ENCODE measurements around the gene ENTPD1.
"Not testable (repeated sequence)": the region's sequence is repeated elsewhere in the genome, so short reads cannot be mapped to it uniquely, and the experiment has no call there.

ENTPD1 gene

DNA sequence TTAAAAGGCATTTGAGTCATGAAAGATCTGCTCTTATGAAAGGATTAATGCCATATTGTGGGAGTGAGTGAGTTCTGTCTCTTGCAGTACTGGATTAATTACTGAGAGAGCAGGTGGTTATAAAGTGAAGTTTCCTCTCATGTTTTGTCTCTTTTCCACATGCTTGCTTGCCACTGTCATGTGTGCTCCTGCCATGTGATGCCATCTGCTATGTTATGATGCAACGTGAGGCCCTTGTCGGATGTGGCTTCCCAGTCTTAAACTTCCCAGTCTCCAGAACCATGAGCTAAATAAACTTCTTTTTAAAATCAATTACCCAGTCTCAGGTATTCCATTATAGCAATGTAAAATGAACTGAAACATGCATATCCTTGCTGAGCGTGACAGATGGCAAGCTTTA is 39.5 kb upstream of the ENTPD1 start:
- Histone ChIP-seq H3K4me3 (ENCODE audit: low read length) (no peak overlapping the region), H3K36me3 (replicated peaks; ENCODE audit: low read depth, low read length) (no peaks in the 10 kb centered on the region), H3K27me3 (ENCODE audit: low read depth, low read length) (no peaks in the 10 kb centered on the region), H4K20me1 (ENCODE audit: insufficient read depth, low read length) (no peaks in the 10 kb centered on the region), H3K4me2 (ENCODE audit: low read length) (no peak overlapping the region), H2AFZ (ENCODE audit: low read depth, low read length) (no peak overlapping the region), H3K79me2 (ENCODE audit: low read length) (no peaks in the 10 kb centered on the region), H3K9me3 (ENCODE audit: insufficient read depth, low read length) (no peaks in the 10 kb centered on the region), H3K27ac (ENCODE audit: low read length) (no peak overlapping the region), H3K9ac (ENCODE audit: low read length) (no peak overlapping the region), H3K4me1 (ENCODE audit: low read length) (no peaks in the 10 kb centered on the region)
- TF ChIP-seq, protein P1, sequence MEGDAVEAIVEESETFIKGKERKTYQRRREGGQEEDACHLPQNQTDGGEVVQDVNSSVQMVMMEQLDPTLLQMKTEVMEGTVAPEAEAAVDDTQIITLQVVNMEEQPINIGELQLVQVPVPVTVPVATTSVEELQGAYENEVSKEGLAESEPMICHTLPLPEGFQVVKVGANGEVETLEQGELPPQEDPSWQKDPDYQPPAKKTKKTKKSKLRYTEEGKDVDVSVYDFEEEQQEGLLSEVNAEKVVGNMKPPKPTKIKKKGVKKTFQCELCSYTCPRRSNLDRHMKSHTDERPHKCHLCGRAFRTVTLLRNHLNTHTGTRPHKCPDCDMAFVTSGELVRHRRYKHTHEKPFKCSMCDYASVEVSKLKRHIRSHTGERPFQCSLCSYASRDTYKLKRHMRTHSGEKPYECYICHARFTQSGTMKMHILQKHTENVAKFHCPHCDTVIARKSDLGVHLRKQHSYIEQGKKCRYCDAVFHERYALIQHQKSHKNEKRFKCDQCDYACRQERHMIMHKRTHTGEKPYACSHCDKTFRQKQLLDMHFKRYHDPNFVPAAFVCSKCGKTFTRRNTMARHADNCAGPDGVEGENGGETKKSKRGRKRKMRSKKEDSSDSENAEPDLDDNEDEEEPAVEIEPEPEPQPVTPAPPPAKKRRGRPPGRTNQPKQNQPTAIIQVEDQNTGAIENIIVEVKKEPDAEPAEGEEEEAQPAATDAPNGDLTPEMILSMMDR (IDR thresholded peaks at IDR 0.05; ENCODE audit: low read depth, low read length) = no peak
- TF ChIP-seq EZH2phosphoT487 (IDR thresholded peaks at IDR 0.05; ENCODE audit: low read depth) = no peak

DNA sequence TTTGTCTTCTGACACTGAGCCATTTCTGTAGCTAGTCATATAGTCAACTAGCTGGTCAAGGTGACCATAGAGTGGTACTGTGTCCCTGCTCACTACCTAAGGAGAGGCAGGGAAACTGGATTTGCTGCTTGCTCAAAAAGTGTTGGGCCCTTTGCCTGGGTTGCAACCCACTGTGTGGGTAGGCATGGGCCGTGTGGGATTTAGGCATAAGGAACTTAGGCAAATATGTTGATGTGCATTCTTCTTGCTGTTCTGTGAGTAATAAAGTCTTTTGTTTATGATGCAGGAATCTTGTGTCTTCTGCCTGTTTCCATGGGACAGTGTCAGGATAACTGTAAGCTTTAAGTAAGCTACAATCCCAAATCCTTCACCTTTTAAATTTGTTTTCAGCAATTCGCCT is 39.1 kb upstream of the ENTPD1 start:
- Histone ChIP-seq H2AFZ (ENCODE audit: low read depth, low read length) (no peak overlapping the region), H4K20me1 (ENCODE audit: insufficient read depth, low read length) (no peaks in the 10 kb centered on the region), H3K4me3 (ENCODE audit: low read length) (no peak overlapping the region), H3K4me2 (ENCODE audit: low read length) (no peak overlapping the region), H3K79me2 (ENCODE audit: low read length) (no peaks in the 10 kb centered on the region), H3K9ac (ENCODE audit: low read length) (no peak overlapping the region), H3K9me3 (ENCODE audit: insufficient read depth, low read length) (no peaks in the 10 kb centered on the region), H3K36me3 (replicated peaks; ENCODE audit: low read depth, low read length) (no peaks in the 10 kb centered on the region), H3K4me1 (ENCODE audit: low read length) (no peaks in the 10 kb centered on the region), H3K27ac (ENCODE audit: low read length) (no peak overlapping the region), H3K27me3 (ENCODE audit: low read depth, low read length) (no peaks in the 10 kb centered on the region)
- TF ChIP-seq EZH2phosphoT487 (IDR thresholded peaks at IDR 0.05; ENCODE audit: low read depth) = no peak
- TF ChIP-seq, protein P1 (IDR thresholded peaks at IDR 0.05; ENCODE audit: low read depth, low read length) = no peak

DNA sequence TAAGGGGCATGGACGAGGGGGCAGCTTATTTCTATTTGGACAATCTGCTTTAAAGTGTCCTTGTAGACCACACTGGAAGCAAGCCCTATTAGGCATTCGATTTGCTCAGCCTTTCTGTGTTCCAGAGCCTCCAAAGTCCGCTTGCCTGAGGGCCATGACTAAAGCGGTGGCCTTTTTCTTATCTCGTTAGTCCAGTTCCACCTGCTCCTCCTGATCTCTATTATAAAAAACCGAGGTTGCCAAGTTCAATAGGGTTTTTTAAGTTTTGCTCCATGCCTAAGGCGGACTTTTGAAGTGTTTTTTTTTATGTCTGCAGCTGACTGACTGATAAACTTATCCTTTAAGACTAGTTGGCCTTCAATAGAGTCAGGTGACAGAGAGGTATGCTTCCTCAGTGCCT is 35.2 kb upstream of the ENTPD1 start:
- not testable (repeated sequence) for H3K27ac ChIP-seq (ENCODE audit: low read length); H4K20me1 ChIP-seq (ENCODE audit: insufficient read depth, low read length)

DNA sequence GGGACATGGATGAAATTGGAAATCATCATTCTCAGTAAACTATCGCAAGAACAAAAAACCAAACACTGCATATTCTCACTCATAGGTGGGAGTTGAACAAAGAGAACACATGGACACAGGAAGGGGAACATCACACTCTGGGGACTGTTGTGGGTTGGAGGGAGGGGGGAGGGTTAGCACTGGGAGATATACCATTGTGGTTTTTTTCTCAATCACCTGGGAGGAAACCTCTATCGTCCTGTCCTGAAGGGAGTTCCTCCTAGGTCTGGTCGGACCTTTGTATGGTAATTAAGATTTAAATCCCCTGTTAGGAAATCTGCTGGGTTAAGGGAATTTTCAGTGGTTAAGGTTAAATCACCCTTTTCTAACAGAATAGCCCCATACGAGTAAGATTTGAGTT is 33.5 kb upstream of the ENTPD1 start:
- not testable (repeated sequence) for H3K27me3 ChIP-seq (ENCODE audit: low read depth, low read length); H3K27ac ChIP-seq (ENCODE audit: low read length); H3K36me3 ChIP-seq (replicated peaks; ENCODE audit: low read depth, low read length); H3K79me2 ChIP-seq (ENCODE audit: low read length); H3K9ac ChIP-seq (ENCODE audit: low read length); H2AFZ ChIP-seq (ENCODE audit: low read depth, low read length); H4K20me1 ChIP-seq (ENCODE audit: insufficient read depth, low read length); H3K4me1 ChIP-seq (ENCODE audit: low read length); H3K4me3 ChIP-seq (ENCODE audit: low read length); H3K4me2 ChIP-seq (ENCODE audit: low read length); H3K9me3 ChIP-seq (ENCODE audit: insufficient read depth, low read length)

More for the DNA sequence above, 35.2 kb upstream of the ENTPD1 start:
- not testable (repeated sequence) for H3K4me1 ChIP-seq (ENCODE audit: low read length); H3K36me3 ChIP-seq (replicated peaks; ENCODE audit: low read depth, low read length); H3K9me3 ChIP-seq (ENCODE audit: insufficient read depth, low read length); H3K9ac ChIP-seq (ENCODE audit: low read length); H3K79me2 ChIP-seq (ENCODE audit: low read length); H3K27me3 ChIP-seq (ENCODE audit: low read depth, low read length); H2AFZ ChIP-seq (ENCODE audit: low read depth, low read length); H3K4me3 ChIP-seq (ENCODE audit: low read length); H3K4me2 ChIP-seq (ENCODE audit: low read length)

DNA sequence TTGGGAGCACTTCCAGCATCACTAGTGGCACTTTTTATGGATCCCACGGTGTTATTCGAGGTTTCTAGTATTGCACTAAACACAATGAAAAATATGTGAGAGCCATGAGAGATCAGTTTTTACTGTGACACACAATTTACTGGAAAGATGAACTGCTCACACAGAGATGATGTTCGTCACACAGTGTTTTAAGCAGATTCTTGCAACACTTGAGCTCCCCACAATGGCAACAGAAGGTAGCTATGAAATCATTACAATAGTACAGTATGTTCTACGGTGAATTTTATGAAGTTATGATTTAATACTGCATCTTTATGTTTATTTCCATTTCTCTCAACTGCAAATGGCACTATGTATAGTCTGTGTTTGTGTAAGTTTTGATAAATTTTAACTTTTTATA is 27.4 kb upstream of the ENTPD1 start:
- TF ChIP-seq EZH2phosphoT487 (IDR thresholded peaks at IDR 0.05; ENCODE audit: low read depth) = no peak
- TF ChIP-seq, protein P1 (IDR thresholded peaks at IDR 0.05; ENCODE audit: low read depth, low read length) = peak; percentile 47
- Histone ChIP-seq H3K36me3 (replicated peaks; ENCODE audit: low read depth, low read length) (peaks cover 5% of the 10 kb centered on the region), H3K27me3 (ENCODE audit: low read depth, low read length) (no peaks in the 10 kb centered on the region), H2AFZ (ENCODE audit: low read depth, low read length) (no peak overlapping the region), H3K9ac (ENCODE audit: low read length) (no peak overlapping the region), H3K79me2 (ENCODE audit: low read length) (no peaks in the 10 kb centered on the region), H3K27ac (ENCODE audit: low read length) (no peak overlapping the region), H3K4me2 (ENCODE audit: low read length) (no peak overlapping the region), H4K20me1 (ENCODE audit: insufficient read depth, low read length) (no peaks in the 10 kb centered on the region), H3K4me1 (ENCODE audit: low read length) (peaks cover 29% of the 10 kb centered on the region), H3K4me3 (ENCODE audit: low read length) (no peak overlapping the region), H3K9me3 (ENCODE audit: insufficient read depth, low read length) (no peaks in the 10 kb centered on the region)
